Activated naive CD8-positive, alpha-beta T cell treated with anti-CD3 and anti-CD28 coated beads, Interleukin-2, amount 50 U/mL, for 24 hours (primary cell): ENCODE data around the gene GSTA3.
A peak's percentile ranks its signal among the peaks of the same experiment; 100 is the strongest.
"Not testable (repeated sequence)": the region's sequence is repeated elsewhere in the genome, so short reads cannot be mapped to it uniquely, and the experiment has no call there.

ENCODE experiments used
- ATAC-seq: fragments of 150-1000 bp; cut with Tn5 transposase; one replicate; pipeline ENCODE4 v1.10.0; 2021
- DNase-seq: peaks from one replicate; pipeline ENCODE4 v3.0.0; 2021
- H3K27ac Mint-ChIP-seq: one replicate; pipeline ENCODE4 v1.8.0; 2021; ENCODE audit warnings: mild to moderate bottlenecking, mixed read lengths
- H3K27me3 Mint-ChIP-seq: one replicate; pipeline ENCODE4 v1.8.0; 2021; ENCODE audit warnings: mixed read lengths
- H3K36me3 Mint-ChIP-seq: one replicate; pipeline ENCODE4 v1.8.0; 2021; ENCODE audit warnings: low read depth, mixed read lengths
- H3K4me1 Mint-ChIP-seq: one replicate; pipeline ENCODE4 v1.8.0; 2021; ENCODE audit warnings: mixed read lengths
- H3K4me3 Mint-ChIP-seq: one replicate; pipeline ENCODE4 v1.8.0; 2021; ENCODE audit warnings: mild to moderate bottlenecking, moderate library complexity, mixed read lengths
- H3K9me3 Mint-ChIP-seq: one replicate; pipeline ENCODE4 v1.8.0; 2021; ENCODE audit warnings: mixed read lengths

Gene GSTA3

GRCh38 chr6:52923689-52924088 lies 14.2 kb upstream of the GSTA3 start:
- not testable (repeated sequence) for H3K4me1 Mint-ChIP-seq, H3K27ac Mint-ChIP-seq, H3K36me3 Mint-ChIP-seq, H3K9me3 Mint-ChIP-seq, H3K27me3 Mint-ChIP-seq, DNase-seq, H3K4me3 Mint-ChIP-seq, ATAC-seq

- no peaks in the 10 kb centered on the region for H3K9me3 Mint-ChIP-seq
These were observed 12.7 kb upstream of the GSTA3 start for GRCh38 chr6:52922161-52922560.

GRCh38 chr6:52921743-52922142 lies 12.2 kb upstream of the GSTA3 start:
- ATAC-seq (no peak), DNase-seq (no peak)
- no peaks in the 10 kb centered on the region for H3K36me3 Mint-ChIP-seq
- peaks cover 6% of the 10 kb centered on the region for H3K27me3 Mint-ChIP-seq
- H3K4me1 Mint-ChIP-seq: no peaks in the 10 kb centered on the region
- H3K27ac Mint-ChIP-seq: no peak overlapping the region
- H3K4me3 Mint-ChIP-seq: no peak overlapping the region
- H3K9me3 Mint-ChIP-seq: no peaks in the 10 kb centered on the region

More at GRCh38 chr6:52922161-52922560, 12.7 kb upstream of the GSTA3 start:
- ATAC-seq: no peak
- no peak overlapping the region for H3K27ac Mint-ChIP-seq
- no peaks in the 10 kb centered on the region for H3K4me1 Mint-ChIP-seq
- no peaks in the 10 kb centered on the region for H3K36me3 Mint-ChIP-seq
- H3K27me3 Mint-ChIP-seq: peaks cover 9% of the 10 kb centered on the region
- H3K4me3 Mint-ChIP-seq: no peak overlapping the region
- DNase-seq: no peak

- H3K27me3 Mint-ChIP-seq, H3K9me3 Mint-ChIP-seq, ATAC-seq, H3K36me3 Mint-ChIP-seq, H3K27ac Mint-ChIP-seq, H3K4me3 Mint-ChIP-seq, H3K4me1 Mint-ChIP-seq, DNase-seq: not testable (repeated sequence)
These were observed 10.0 kb upstream of the GSTA3 start for GRCh38 chr6:52919511-52919910.

- ATAC-seq: not testable (repeated sequence)
These were observed 9.3 kb upstream of the GSTA3 start for GRCh38 chr6:52918771-52919170.

GRCh38 chr6:52918027-52918686 lies 8.7 kb upstream of the GSTA3 start:
- not testable (repeated sequence) for DNase-seq, H3K9me3 Mint-ChIP-seq, H3K27me3 Mint-ChIP-seq, H3K4me3 Mint-ChIP-seq, ATAC-seq, H3K36me3 Mint-ChIP-seq, H3K27ac Mint-ChIP-seq, H3K4me1 Mint-ChIP-seq

More at GRCh38 chr6:52918771-52919170, 9.3 kb upstream of the GSTA3 start:
- H3K27ac Mint-ChIP-seq, DNase-seq, H3K27me3 Mint-ChIP-seq, H3K4me1 Mint-ChIP-seq, H3K36me3 Mint-ChIP-seq, H3K4me3 Mint-ChIP-seq, H3K9me3 Mint-ChIP-seq: not testable (repeated sequence)

GRCh38 chr6:52914516-52914915 lies 5.0 kb upstream of the GSTA3 start:
- no peak overlapping the region for H3K27ac Mint-ChIP-seq
- no peak overlapping the region for H3K4me3 Mint-ChIP-seq
- ATAC-seq (no peak), DNase-seq (no peak)
- no peaks in the 10 kb centered on the region for H3K27me3 Mint-ChIP-seq
- H3K9me3 Mint-ChIP-seq: no peaks in the 10 kb centered on the region
- no peaks in the 10 kb centered on the region for H3K4me1 Mint-ChIP-seq
- no peaks in the 10 kb centered on the region for H3K36me3 Mint-ChIP-seq

GRCh38 chr6:52910091-52910490 lies 593 bp upstream of the GSTA3 start:
- no peak for ATAC-seq
- Mint-ChIP-seq H3K9me3 (no peaks in the 10 kb centered on the region), H3K4me3 (no peak overlapping the region)

GRCh38 chr6:52909131-52909530 lies 367 bp downstream of the GSTA3 start:
- H3K36me3 Mint-ChIP-seq: no peaks in the 10 kb centered on the region
- no peak overlapping the region for H3K27ac Mint-ChIP-seq
- DNase-seq (no peak), ATAC-seq (no peak)
- H3K4me3 Mint-ChIP-seq: no peak overlapping the region
- no peaks in the 10 kb centered on the region for H3K9me3 Mint-ChIP-seq
- no peaks in the 10 kb centered on the region for H3K27me3 Mint-ChIP-seq
- H3K4me1 Mint-ChIP-seq: peaks cover 5% of the 10 kb centered on the region

More at GRCh38 chr6:52910091-52910490, 593 bp upstream of the GSTA3 start:
- no peak for DNase-seq
- no peaks in the 10 kb centered on the region for H3K27me3 Mint-ChIP-seq
- no peak overlapping the region for H3K27ac Mint-ChIP-seq
- no peaks in the 10 kb centered on the region for H3K36me3 Mint-ChIP-seq
- H3K4me1 Mint-ChIP-seq: peaks cover under 1% of the 10 kb centered on the region

GRCh38 chr6:52908526-52908925 lies 972 bp downstream of the GSTA3 start:
- Mint-ChIP-seq H3K4me3 (no peak overlapping the region), H3K27ac (no peak overlapping the region), H3K36me3 (no peaks in the 10 kb centered on the region), H3K27me3 (no peaks in the 10 kb centered on the region), H3K9me3 (no peaks in the 10 kb centered on the region), H3K4me1 (peaks cover 5% of the 10 kb centered on the region)
- DNase-seq (no peak), ATAC-seq (no peak)

GRCh38 chr6:52904562-52905279 lies 4.8 kb downstream of the GSTA3 start:
- peaks cover 5% of the 10 kb centered on the region for H3K4me1 Mint-ChIP-seq
- H3K36me3 Mint-ChIP-seq: no peaks in the 10 kb centered on the region
- H3K27me3 Mint-ChIP-seq: peaks cover 2% of the 10 kb centered on the region
- no peaks in the 10 kb centered on the region for H3K9me3 Mint-ChIP-seq
- DNase-seq: no peak
- H3K4me3 Mint-ChIP-seq: no peak overlapping the region
- H3K27ac Mint-ChIP-seq: no peak overlapping the region
- no peak for ATAC-seq

GRCh38 chr6:52900536-52900935 lies 9.0 kb downstream of the GSTA3 start:
- ATAC-seq: no peak
- Mint-ChIP-seq H3K4me1 (peaks cover 5% of the 10 kb centered on the region), H3K4me3 (no peak overlapping the region), H3K27me3 (peaks cover 5% of the 10 kb centered on the region), H3K27ac (no peak overlapping the region), H3K9me3 (no peaks in the 10 kb centered on the region), H3K36me3 (no peaks in the 10 kb centered on the region)
- no peak for DNase-seq

GRCh38 chr6:52895790-52896189 lies 13.7 kb downstream of the GSTA3 start:
- H3K36me3 Mint-ChIP-seq, H3K4me3 Mint-ChIP-seq, H3K27ac Mint-ChIP-seq, H3K9me3 Mint-ChIP-seq, DNase-seq, H3K27me3 Mint-ChIP-seq: not testable (repeated sequence)
- peaks cover 11% of the 10 kb centered on the region for H3K4me1 Mint-ChIP-seq
- ATAC-seq: peak; percentile 40

- H3K4me1 Mint-ChIP-seq: peaks cover 22% of the 10 kb centered on the region
- peaks cover 4% of the 10 kb centered on the region for H3K27me3 Mint-ChIP-seq
- no peaks in the 10 kb centered on the region for H3K9me3 Mint-ChIP-seq
- H3K4me3 Mint-ChIP-seq: no peak overlapping the region
- H3K27ac Mint-ChIP-seq: no peak overlapping the region
- DNase-seq: no peak
- no peak for ATAC-seq
- peaks cover 2% of the 10 kb centered on the region for H3K36me3 Mint-ChIP-seq
These were observed 15.2 kb downstream of the GSTA3 start for GRCh38 chr6:52894285-52894684.

GRCh38 chr6:52893803-52894202 lies 15.7 kb downstream of the GSTA3 start:
- Mint-ChIP-seq H3K4me3 (no peak overlapping the region), H3K27me3 (peaks cover 4% of the 10 kb centered on the region), H3K9me3 (no peaks in the 10 kb centered on the region), H3K36me3 (peaks cover 2% of the 10 kb centered on the region), H3K27ac (no peak overlapping the region), H3K4me1 (peaks cover 24% of the 10 kb centered on the region)
- ATAC-seq (peak; percentile 40), DNase-seq (no peak)
